ENCODE measurements around the gene RFC3. TPM values are rescaled to one million over a fixed set of nuclear protein-coding genes. Genes with fewer than 3 reads are reported as not detected.
A peak's percentile ranks its signal among the peaks of the same experiment; 100 is the strongest.

Gene RFC3
- total and polyA plus RNA-seq, 12 donors, result 4.4 to 33.8 (median 16.6) TPM

DNA sequence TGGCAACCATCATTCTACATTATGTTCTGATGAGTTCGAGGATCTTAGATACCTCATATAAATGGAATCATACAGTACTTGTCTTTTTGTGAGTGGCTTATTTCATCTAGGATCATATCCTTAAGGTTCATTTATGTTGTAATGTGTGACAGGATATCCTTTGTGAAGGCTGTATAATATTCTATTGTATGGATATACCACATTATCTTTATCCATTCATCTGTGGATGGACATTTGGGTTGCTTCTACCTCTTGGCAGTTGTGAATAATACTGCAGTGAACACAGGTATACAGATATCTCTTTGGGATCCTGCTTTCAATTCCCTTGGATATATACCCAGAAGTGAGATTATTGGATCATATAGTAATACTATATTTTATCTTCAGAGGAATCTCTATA is 33.2 kb upstream of the RFC3 start:
- 97 to 100% (median 100%) methylated on average over 1 of the region's 1 CpG for WGBS, 4 donors
- intact Hi-C loops (cut with DNase I), result no loop called here
- Histone ChIP-seq H3K27ac (no peak overlapping the region), H3K4me3 (no peak overlapping the region), H3K4me1 (replicated peaks in 1 of 2) (peaks cover 0 to 5% of the 10 kb centered on the region in 2 donors), H3K9me3 (replicated peaks in 1 of 3) (no peaks in the 10 kb centered on the region), H3K36me3 (replicated peaks in 1 of 2) (no peaks in the 10 kb centered on the region), H3K27me3 (no peaks in the 10 kb centered on the region)
- no peak for DNase-seq
- TF ChIP-seq CTCF (IDR thresholded peaks at IDR 0.05), result no peak
- TF ChIP-seq POLR2A (IDR thresholded peaks at IDR 0.05), result no peak

- H3K4me1 ChIP-seq (replicated peaks in 1 of 2), result peaks cover 0 to 5% of the 10 kb centered on the region in 2 donors
Measured at GRCh38 chr13:33785384-33785783, 32.6 kb upstream of the RFC3 start.

GRCh38 chr13:33787051-33787591 is 30.8 kb upstream of the RFC3 start:
- TF ChIP-seq CTCF (IDR thresholded peaks at IDR 0.05) (no peak), POLR2A (IDR thresholded peaks at IDR 0.05) (no peak)
- WGBS, 4 donors, result 15 to 19% (median 16%) methylated on average over 5 to 6 of the region's 6 CpGs
- Histone ChIP-seq H3K4me1 (replicated peaks in 1 of 2) (peaks cover 0 to 5% of the 10 kb centered on the region in 2 donors), H3K4me3 (peak overlapping the region in 3 of 4 donors; percentile 30 to 59 (median 42)), H3K27ac (peak overlapping the region in 2 of 5 donors; percentile 48 to 49), H3K36me3 (replicated peaks in 1 of 2) (no peaks in the 10 kb centered on the region), H3K27me3 (no peaks in the 10 kb centered on the region), H3K9me3 (replicated peaks in 1 of 3) (no peaks in the 10 kb centered on the region)
- peak in 1 of 7 donors; percentile 14 for DNase-seq
- intact Hi-C loops (cut with DNase I), result no loop called here

More at GRCh38 chr13:33785384-33785783, 32.6 kb upstream of the RFC3 start:
- H3K9me3 ChIP-seq (replicated peaks in 1 of 3), result no peaks in the 10 kb centered on the region
- TF ChIP-seq CTCF (IDR thresholded peaks at IDR 0.05) (no peak), POLR2A (IDR thresholded peaks at IDR 0.05) (no peak)
- H3K27ac ChIP-seq, result no peak overlapping the region
- WGBS, 4 donors, result 94 to 100% (median 97%) methylated on average over 1 of the region's 1 CpG
- H3K4me3 ChIP-seq, result no peak overlapping the region
- intact Hi-C loops (cut with DNase I), result no loop called here
- DNase-seq, result no peak
- H3K36me3 ChIP-seq (replicated peaks in 1 of 2), result no peaks in the 10 kb centered on the region
- H3K27me3 ChIP-seq, result no peaks in the 10 kb centered on the region

- H3K27ac ChIP-seq, result no peak overlapping the region
- TF ChIP-seq POLR2A (IDR thresholded peaks at IDR 0.05), result no peak
- TF ChIP-seq CTCF (IDR thresholded peaks at IDR 0.05), result no peak
- H3K4me1 ChIP-seq (replicated peaks in 1 of 2), result peaks cover 0 to 5% of the 10 kb centered on the region in 2 donors
- intact Hi-C loops (cut with DNase I), result no loop called here
- DNase-seq, result no peak
- H3K4me3 ChIP-seq, result no peak overlapping the region
- no peaks in the 10 kb centered on the region for H3K9me3 ChIP-seq (replicated peaks in 1 of 3)
- H3K36me3 ChIP-seq (replicated peaks in 1 of 2), result no peaks in the 10 kb centered on the region
- 87 to 95% (median 92%) methylated on average over 1 of the region's 1 CpG for WGBS, 4 donors
- no peaks in the 10 kb centered on the region for H3K27me3 ChIP-seq
Measured at GRCh38 chr13:33789066-33789606, 28.8 kb upstream of the RFC3 start.

Measured in adrenal gland (tissue), 12 donors.